Fibroblast of lung (primary cell): ENCODE measurements around the gene NEB.
"Not testable (repeated sequence)": the region's sequence is repeated elsewhere in the genome, so short reads cannot be mapped to it uniquely, and the experiment has no call there.

Source experiments
- EZH2 ChIP-seq: IDR thresholded peaks from 2 replicates; pipeline ENCODE4 v1.5.1; 2012; ENCODE audit warnings: low read length, control low read depth, mild to moderate bottlenecking; ENCODE audit errors: missing control alignments
- TF ChIP-seq, protein P1 (sequence below), 2 donors: IDR thresholded peaks in 1 of 2; conservative IDR thresholded peaks in 1 of 2; 1 replicate in 1 of 2; 2 replicates in 1 of 2; pipeline ENCODE4 v1.5.1; 2011 to 2012; ENCODE audit warnings: low read length in 2 of 2, control low read depth in 1 of 2, inconsistent platforms in 1 of 2, low read depth in 1 of 2, mild to moderate bottlenecking in 1 of 2

GRCh38 chr2:151602402-151602801 is 131.9 kb downstream of the NEB start:
- TF ChIP-seq, protein P1, sequence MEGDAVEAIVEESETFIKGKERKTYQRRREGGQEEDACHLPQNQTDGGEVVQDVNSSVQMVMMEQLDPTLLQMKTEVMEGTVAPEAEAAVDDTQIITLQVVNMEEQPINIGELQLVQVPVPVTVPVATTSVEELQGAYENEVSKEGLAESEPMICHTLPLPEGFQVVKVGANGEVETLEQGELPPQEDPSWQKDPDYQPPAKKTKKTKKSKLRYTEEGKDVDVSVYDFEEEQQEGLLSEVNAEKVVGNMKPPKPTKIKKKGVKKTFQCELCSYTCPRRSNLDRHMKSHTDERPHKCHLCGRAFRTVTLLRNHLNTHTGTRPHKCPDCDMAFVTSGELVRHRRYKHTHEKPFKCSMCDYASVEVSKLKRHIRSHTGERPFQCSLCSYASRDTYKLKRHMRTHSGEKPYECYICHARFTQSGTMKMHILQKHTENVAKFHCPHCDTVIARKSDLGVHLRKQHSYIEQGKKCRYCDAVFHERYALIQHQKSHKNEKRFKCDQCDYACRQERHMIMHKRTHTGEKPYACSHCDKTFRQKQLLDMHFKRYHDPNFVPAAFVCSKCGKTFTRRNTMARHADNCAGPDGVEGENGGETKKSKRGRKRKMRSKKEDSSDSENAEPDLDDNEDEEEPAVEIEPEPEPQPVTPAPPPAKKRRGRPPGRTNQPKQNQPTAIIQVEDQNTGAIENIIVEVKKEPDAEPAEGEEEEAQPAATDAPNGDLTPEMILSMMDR (conservative IDR thresholded peaks at IDR 0.05 in 1 of 2, IDR thresholded peaks at IDR 0.05 in 1 of 2; ENCODE audit: low read depth in 1 of 2, low read length in 2 of 2) = not testable (repeated sequence)
- not testable (repeated sequence) for TF ChIP-seq EZH2
